Right lobe of liver (tissue), 4 donors: ENCODE data around the gene NSUN3.

Experiments used
- POLR2A ChIP-seq: fragments of 450-650 bp; IDR thresholded peaks from one replicate; pipeline ENCODE4 v1.6.1; 2017; ENCODE audit warnings: antibody characterized with exemption, mild to moderate bottlenecking
- TF ChIP-seq, protein P1 (sequence below), 4 donors: fragments of 200-600 bp in 3 of 4; fragments of 450-650 bp in 1 of 4; IDR thresholded peaks; one replicate each; pipeline versions ENCODE4 v1.5.1 to v1.8.0; 2016 to 2022; ENCODE audit warnings: antibody characterized with exemption in 4 of 4, mild to moderate bottlenecking in 2 of 4
- donor health status: DM: no; HTN: no; CAD: no.
- donor health status: DM: no; HTN: no; CAD: no.
- donor health status: DM: no; HTN: yes; CAD: no.

DNA sequence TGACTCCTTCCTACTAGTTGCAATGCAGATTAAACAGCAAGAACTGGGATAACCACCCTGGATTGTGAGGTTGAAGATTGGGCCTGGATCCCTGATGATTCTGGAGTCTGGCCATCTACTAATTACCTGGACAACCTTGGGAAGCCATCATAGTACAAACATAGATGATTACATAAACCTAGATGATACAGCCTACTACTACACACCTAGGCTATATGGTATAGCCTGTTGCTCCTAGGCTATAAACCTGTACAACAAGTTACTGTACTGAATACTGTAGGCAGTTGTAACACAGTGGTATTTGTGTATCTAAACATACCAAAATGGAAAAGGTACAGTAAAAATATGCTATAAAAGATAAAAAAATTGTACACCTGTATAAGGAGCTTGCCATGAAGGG, 48.0 kb downstream of the NSUN3 start:
- TF ChIP-seq, protein P1, sequence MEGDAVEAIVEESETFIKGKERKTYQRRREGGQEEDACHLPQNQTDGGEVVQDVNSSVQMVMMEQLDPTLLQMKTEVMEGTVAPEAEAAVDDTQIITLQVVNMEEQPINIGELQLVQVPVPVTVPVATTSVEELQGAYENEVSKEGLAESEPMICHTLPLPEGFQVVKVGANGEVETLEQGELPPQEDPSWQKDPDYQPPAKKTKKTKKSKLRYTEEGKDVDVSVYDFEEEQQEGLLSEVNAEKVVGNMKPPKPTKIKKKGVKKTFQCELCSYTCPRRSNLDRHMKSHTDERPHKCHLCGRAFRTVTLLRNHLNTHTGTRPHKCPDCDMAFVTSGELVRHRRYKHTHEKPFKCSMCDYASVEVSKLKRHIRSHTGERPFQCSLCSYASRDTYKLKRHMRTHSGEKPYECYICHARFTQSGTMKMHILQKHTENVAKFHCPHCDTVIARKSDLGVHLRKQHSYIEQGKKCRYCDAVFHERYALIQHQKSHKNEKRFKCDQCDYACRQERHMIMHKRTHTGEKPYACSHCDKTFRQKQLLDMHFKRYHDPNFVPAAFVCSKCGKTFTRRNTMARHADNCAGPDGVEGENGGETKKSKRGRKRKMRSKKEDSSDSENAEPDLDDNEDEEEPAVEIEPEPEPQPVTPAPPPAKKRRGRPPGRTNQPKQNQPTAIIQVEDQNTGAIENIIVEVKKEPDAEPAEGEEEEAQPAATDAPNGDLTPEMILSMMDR (IDR thresholded peaks at IDR 0.05) = no peak
- no peak for TF ChIP-seq POLR2A
